GM21367 (cell line): ENCODE results near the gene HHIP.

Source experiments
- ATAC-seq: cut with Tn5 transposase; IDR thresholded peaks from one replicate; pipeline ENCODE4 v1.9.1; 2021; ENCODE audit not compliant: unreplicated experiment

The HHIP gene

GRCh38 chr4:144645631-144646522 is at the start of gene HHIP:
Gene HHIP (plus strand): TSS chr4:144646156. CDS start chr4:144646676, 520 bp downstream.
- no peak for ATAC-seq

GRCh38 chr4:144597171-144597570 is 48.8 kb upstream of the HHIP start:
- no peak for ATAC-seq

- ATAC-seq, result no peak
Measured at GRCh38 chr4:144599621-144600020, 46.3 kb upstream of the HHIP start.

- ATAC-seq, result peak; percentile 70
Measured at GRCh38 chr4:144611850-144612249, 34.1 kb upstream of the HHIP start.

GRCh38 chr4:144614850-144615585 is 30.9 kb upstream of the HHIP start:
- ATAC-seq, result no peak

GRCh38 chr4:144621681-144622080 is 24.3 kb upstream of the HHIP start:
- ATAC-seq, result no peak

- no peak for ATAC-seq
Measured at GRCh38 chr4:144627663-144628076, 18.3 kb upstream of the HHIP start.

- no peak for ATAC-seq
Measured at GRCh38 chr4:144633215-144633614, 12.7 kb upstream of the HHIP start.

- ATAC-seq, result peak; percentile 99
Measured at GRCh38 chr4:144634978-144635747, 10.8 kb upstream of the HHIP start.

- ATAC-seq, result no peak
Measured at GRCh38 chr4:144644368-144645101, 1.4 kb upstream of the HHIP start.

- no peak for ATAC-seq
Measured at GRCh38 chr4:144645102-144645630, 790 bp upstream of the HHIP start.

GRCh38 chr4:144646523-144647094 is 653 bp downstream of the HHIP start:
- no peak for ATAC-seq

GRCh38 chr4:144647095-144647561 is 1.2 kb downstream of the HHIP start:
- no peak for ATAC-seq

GRCh38 chr4:144647590-144647989 is 1.6 kb downstream of the HHIP start:
- ATAC-seq, result no peak

GRCh38 chr4:144648042-144648441 is 2.1 kb downstream of the HHIP start:
- ATAC-seq, result no peak

- ATAC-seq, result no peak
Measured at GRCh38 chr4:144649646-144650045, 3.7 kb downstream of the HHIP start.

- no peak for ATAC-seq
Measured at GRCh38 chr4:144650311-144651005, 4.5 kb downstream of the HHIP start.

GRCh38 chr4:144653781-144654545 is 8.0 kb downstream of the HHIP start:
- no peak for ATAC-seq

- ATAC-seq, result no peak
Measured at GRCh38 chr4:144655491-144655890, 9.5 kb downstream of the HHIP start.
